SU-DHL-6 (cell line): Measurements from ENCODE around the gene P3H1.
"Not testable (repeated sequence)": the region's sequence is repeated elsewhere in the genome, so short reads cannot be mapped to it uniquely, and the experiment has no call there.

ENCODE experiments used
- CTCF ChIP-seq: fragments of 200-600 bp; sonication (generic); IDR thresholded peaks from one replicate; pipeline ENCODE4 v1.5.1; 2017; ENCODE audit warnings: antibody characterized with exemption, mild to moderate bottlenecking, low read length, moderate library complexity; ENCODE audit not compliant: insufficient read depth, poor library complexity, severe bottlenecking
- EZH2phosphoT487 ChIP-seq: fragments of 200-600 bp; sonication (generic), shearing (Covaris generic); conservative IDR thresholded peaks from 2 replicates; pipeline ENCODE4 v1.6.1; 2018; ENCODE audit warnings: mild to moderate bottlenecking, antibody characterized with exemption, low read length, moderate library complexity, mixed read lengths

- not testable (repeated sequence) for TF ChIP-seq CTCF, EZH2phosphoT487
Measured at GRCh38 chr1:42712808-42713207, 54.0 kb downstream of the P3H1 start.
